GM12864 (cell line): Measurements from ENCODE around the gene CASD1.

Experiments
- DNase-seq: peaks from one replicate; pipeline ENCODE4 v3.0.0-alpha.2; 2011; ENCODE audit warnings: low read depth
- H3K4me3 ChIP-seq: 2 replicates; pipeline ENCODE4 v1.5.1; 2011; ENCODE audit warnings: mild to moderate bottlenecking, low read depth, low read length, control low read depth
- TF ChIP-seq, protein P1 (sequence below): IDR thresholded peaks from 2 replicates; pipeline ENCODE4 v1.5.1; 2011; ENCODE audit warnings: low read depth, mild to moderate bottlenecking, moderate library complexity, low read length, control low read depth, inconsistent platforms; ENCODE audit errors: missing control alignments

The CASD1 gene

DNA sequence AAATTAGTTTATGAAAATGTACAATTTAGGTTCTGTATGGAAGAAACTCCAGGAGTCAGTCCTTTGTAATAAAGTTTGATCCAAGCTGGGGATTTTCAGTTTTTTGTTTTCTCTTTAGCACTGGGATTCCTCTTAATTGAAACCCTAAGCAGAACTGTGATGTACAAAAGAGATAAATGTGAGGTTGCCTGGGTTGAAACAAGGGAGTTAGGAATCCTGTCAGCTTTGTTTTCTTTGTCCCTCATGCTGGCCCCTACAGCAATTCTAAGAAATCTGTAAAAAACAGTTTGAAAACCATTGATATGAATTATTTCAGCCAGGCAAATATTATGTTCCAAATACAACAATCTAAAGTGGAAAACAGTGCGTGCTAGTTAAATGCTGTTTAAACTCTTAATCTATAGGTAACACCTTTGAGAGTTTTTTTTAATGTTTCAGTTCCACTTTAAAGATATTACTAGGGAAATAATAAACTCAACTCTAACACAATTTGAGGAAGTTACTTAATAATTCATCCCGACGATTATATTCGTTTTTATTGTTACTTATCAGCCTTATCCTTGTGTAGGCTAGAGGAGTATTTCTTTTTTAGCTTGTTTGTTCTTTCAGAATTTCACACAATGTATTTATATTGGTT is 81.0 kb downstream of the CASD1 start:
- TF ChIP-seq, protein P1, sequence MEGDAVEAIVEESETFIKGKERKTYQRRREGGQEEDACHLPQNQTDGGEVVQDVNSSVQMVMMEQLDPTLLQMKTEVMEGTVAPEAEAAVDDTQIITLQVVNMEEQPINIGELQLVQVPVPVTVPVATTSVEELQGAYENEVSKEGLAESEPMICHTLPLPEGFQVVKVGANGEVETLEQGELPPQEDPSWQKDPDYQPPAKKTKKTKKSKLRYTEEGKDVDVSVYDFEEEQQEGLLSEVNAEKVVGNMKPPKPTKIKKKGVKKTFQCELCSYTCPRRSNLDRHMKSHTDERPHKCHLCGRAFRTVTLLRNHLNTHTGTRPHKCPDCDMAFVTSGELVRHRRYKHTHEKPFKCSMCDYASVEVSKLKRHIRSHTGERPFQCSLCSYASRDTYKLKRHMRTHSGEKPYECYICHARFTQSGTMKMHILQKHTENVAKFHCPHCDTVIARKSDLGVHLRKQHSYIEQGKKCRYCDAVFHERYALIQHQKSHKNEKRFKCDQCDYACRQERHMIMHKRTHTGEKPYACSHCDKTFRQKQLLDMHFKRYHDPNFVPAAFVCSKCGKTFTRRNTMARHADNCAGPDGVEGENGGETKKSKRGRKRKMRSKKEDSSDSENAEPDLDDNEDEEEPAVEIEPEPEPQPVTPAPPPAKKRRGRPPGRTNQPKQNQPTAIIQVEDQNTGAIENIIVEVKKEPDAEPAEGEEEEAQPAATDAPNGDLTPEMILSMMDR = no peak
- H3K4me3 ChIP-seq = no peak overlapping the region

DNA sequence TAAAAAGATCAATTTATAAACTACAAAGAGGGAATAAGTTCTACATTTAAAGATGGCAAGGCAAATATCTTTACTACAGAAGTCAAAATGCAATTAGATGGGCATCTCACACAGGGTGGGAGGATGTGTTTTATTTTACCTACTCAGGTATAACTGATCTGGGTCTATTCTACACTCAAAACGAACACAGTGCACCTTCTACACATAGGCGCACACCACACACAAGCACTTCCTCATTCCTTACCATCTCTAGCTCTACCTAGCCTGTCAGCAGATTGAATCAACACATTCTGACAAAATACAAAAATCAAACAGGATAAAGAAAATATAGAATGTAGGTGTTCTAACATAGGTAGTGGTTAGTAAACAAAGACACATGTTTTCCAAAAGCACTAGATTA is 81.6 kb downstream of the CASD1 start:
- H3K4me3 ChIP-seq = no peak overlapping the region
- no peak for DNase-seq
- TF ChIP-seq, protein P1 = no peak

More for the DNA sequence above, 81.0 kb downstream of the CASD1 start:
- no peak for DNase-seq

DNA sequence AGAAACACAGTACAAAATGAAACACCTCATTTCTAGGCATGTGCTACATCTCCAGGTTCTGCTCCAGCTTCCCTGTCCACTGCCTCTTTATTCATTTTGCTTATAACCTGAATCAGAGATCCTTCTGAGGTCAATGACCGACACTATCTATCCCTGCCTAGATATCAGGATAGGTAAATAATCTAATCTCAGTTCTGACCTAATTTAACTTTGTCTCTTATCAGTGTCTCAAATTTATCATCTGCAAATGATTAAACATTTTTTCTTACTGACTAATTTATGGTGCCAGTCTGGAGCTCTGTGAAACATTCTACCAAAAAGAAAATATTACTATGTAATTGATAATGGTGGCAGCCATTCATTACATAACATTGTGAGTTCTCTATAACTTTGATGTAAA is 85.3 kb downstream of the CASD1 start:
- TF ChIP-seq, protein P1 = no peak
- no peak for DNase-seq
- no peak overlapping the region for H3K4me3 ChIP-seq

DNA sequence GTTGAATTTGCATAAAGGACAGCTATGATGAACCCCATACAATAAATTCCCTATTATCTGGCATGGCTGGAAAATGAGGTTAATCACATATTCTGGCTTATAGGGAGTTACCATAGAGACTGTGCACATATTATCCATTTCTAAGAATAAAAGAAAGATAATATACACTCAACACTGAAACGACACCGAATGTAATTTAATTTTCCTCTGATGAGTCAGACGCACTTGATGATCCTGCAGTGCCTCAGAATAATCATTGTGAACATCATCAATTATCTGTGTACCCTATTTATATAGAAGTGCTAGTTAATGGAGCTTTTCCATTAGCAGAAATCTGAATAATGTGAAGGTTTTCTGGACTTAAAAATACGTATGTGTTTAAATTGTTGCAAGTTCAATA is 86.1 kb downstream of the CASD1 start:
- TF ChIP-seq, protein P1 = no peak
- no peak for DNase-seq

DNA sequence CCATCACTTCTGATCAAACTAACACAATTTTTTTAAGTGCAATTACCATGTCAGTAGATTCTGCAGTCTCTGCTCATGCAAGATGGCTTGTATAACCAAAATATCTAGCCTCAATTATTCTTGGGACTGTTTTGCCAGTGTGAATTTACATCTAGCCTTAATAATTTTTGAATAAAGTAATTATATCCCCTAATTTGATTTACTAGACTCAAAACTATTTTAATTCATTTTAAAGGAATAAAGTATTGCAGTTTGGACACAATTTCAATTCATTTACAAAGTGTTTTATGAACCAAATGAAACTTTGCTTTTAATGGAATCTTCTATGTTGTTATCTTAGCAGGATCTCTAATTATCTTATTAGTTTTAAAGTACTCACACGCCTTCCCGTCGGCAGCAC is 90.7 kb downstream of the CASD1 start:
- no peak for DNase-seq
- no peak overlapping the region for H3K4me3 ChIP-seq
- TF ChIP-seq, protein P1 = no peak

More for the DNA sequence above, 86.1 kb downstream of the CASD1 start:
- H3K4me3 ChIP-seq = no peak overlapping the region

DNA sequence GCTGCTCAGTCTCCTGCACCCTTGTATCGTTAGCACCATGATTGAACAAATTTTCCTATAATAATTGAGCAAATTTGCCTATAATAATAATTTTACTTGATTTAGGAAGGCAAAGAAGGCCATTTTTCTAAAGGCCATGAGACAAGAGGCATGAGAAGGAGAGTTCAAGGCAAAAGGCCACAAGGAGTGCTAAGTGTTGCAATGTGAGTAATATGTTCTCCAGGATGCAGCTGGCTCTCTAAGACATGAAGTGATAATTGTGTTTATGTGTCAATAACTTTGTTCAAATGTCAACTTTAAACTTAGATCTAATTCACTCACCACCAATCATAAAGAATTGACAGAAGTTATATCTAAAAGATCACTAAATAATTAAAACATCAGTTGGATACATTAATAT is 92.6 kb downstream of the CASD1 start:
- TF ChIP-seq, protein P1 = no peak
- no peak overlapping the region for H3K4me3 ChIP-seq
- no peak for DNase-seq

DNA sequence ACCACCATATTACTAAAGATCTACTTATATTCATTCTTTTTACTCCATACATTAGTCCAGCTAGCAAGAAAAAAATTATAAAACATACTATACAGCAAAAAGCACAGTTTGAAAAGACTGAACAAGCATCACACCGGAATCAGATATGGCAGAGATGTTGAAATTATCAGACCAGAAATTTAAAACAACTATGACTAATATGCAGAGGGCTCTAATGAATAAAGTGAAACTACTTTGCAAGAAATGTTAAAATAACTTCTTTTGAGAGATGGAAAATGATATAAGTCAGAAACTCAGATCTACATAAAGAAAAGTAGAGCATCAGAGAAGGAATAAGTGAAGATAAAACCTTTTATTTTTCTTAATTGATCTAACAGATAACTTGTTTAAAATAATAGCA is 95.4 kb downstream of the CASD1 start:
- DNase-seq = no peak
- no peak overlapping the region for H3K4me3 ChIP-seq
- TF ChIP-seq, protein P1 = no peak
